ENCODE results near the gene SHOX.
"Not testable (repeated sequence)": the region's sequence is repeated elsewhere in the genome, so short reads cannot be mapped to it uniquely, and the experiment has no call there.

SHOX gene

GRCh38 chrX:630612-631496 lies at the start of gene SHOX:
Gene SHOX (plus strand): TSS chrX:630791. CDS start chrX:630898, 107 bp downstream.
- no peak for DNase-seq

DNA sequence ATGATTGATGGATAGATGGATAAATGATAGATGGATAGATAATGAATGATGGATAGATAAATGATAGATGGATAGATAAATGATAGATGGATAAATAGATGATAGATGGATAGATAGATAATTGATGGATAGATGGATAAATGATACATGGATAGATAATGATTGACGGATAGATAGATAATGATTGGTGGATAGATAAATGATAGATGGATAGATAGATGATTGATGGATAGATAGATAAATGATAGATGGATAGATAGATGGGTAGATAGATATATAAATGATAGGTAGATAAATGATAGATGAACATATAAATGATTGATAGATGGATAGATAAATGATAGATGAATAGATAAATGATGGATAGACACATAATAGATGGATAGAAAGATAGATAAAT lies 49.5 kb upstream of the SHOX start:
- no peak for DNase-seq

DNA sequence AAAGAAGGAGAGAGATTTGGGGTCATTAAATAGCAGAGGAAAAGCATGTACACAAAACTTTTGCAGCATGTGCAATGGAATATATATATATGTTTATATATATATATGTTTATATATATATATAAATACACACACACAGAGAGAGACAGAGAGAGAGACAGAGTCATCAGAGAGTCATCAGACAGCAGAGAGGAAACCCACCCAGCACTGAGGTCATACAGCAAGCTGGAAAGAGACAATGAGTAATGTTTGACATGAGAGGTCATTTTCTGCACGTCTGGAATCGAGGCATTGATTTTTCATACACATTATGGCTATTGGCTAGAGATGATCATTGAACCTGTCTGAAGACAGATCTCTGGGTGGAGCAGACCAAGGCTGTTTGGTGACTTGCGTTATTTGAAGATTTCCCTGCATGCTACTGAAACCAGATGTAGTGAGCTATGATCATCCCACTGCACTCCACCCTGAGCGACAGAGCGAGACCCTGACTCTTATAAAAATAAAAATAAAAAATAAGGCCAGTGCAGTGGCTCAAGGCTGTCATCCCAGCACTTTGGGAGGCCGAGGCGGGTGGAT lies 48.8 kb upstream of the SHOX start:
- no peak for DNase-seq

DNA sequence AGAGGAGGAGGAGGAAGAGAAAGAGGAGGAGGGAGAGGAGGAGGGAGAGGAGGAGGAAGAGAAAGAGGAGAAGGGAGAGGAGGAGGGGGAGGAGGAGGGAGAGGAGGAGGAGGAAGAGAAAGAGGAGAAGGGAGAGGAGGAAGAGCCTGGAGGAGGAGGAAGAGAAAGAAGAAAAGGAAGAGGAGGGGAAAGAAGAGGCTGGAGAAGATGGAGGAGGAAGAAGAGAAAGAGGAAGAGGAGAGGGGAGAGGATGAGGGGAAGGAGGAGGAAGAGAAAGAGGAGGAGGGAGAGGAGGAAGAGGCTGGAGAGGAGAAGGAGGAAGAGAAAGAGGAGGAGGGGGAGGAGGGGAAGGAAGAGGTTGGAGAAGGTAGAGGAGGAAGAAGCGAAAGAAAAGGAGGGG lies 46.0 kb upstream of the SHOX start:
- no peak for DNase-seq

DNA sequence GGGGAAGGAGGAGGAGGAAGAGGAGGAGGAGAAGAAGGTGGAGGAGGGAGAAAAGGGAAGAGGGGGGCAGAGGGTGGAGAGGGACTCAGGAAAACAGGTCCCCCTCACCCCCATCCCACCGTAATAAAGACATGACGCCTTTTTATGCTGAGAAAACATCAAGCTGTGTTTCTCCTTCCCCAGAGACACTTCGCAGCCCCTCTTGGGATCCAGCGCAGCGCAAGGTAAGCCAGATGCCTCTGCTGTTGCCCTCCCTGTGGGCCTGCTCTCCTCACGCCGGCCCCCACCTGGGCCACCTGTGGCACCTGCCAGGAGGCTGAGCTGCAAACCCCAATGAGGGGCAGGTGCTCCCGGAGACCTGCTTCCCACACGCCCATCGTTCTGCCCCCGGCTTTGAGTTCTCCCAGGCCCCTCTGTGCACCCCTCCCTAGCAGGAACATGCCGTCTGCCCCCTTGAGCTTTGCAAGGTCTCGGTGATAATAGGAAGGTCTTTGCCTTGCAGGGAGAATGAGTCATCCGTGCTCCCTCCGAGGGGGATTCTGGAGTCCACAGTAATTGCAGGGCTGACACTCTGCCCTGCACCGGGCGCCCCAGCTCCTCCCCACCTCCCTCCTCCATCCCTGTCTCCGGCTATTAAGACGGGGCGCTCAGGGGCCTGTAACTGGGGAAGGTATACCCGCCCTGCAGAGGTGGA lies 45.3 kb upstream of the SHOX start:
- no peak for DNase-seq

- no peak for DNase-seq
These were observed 44.2 kb upstream of the SHOX start for GRCh38 chrX:586351-586750.

GRCh38 chrX:589261-589660 lies 41.3 kb upstream of the SHOX start:
- DNase-seq: not testable (repeated sequence)

DNA sequence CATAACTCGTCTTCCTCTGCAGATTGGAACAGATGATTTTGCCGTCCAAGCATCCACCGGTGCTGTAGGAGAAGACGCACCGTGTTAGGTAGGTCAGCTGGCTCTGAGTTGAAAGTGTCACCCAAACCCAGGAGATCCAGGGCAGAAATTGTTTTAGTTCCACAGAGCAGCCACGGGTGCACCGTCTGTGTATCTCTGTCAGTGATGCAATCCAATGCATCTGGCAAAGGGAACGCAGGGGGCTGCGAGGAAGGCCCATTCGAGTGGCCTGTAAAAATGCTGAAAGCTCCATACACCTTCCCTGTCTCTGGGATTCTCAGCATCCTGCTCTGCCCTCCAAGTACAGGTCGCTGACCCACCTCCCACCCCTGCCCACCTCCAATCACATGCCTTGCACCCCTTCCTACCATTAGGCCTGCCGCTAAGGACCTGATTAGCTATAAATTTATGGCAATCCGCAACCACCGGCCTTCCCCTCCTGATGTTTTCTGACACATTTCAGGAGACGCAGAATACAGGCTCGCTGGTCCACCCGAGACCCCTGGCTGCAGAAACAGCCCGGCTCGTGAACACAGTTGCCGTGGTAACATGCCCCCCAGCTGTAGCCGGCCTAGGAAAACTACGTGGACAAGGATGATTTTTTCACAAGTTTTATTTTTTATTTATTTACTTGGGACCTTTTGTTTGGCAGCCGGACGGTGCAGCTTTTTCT lies 39.7 kb upstream of the SHOX start:
- no peak for DNase-seq

GRCh38 chrX:599837-600715 lies 30.5 kb upstream of the SHOX start:
- no peak for DNase-seq

- DNase-seq: not testable (repeated sequence)
These were observed 27.6 kb upstream of the SHOX start for GRCh38 chrX:603029-603428.

DNA sequence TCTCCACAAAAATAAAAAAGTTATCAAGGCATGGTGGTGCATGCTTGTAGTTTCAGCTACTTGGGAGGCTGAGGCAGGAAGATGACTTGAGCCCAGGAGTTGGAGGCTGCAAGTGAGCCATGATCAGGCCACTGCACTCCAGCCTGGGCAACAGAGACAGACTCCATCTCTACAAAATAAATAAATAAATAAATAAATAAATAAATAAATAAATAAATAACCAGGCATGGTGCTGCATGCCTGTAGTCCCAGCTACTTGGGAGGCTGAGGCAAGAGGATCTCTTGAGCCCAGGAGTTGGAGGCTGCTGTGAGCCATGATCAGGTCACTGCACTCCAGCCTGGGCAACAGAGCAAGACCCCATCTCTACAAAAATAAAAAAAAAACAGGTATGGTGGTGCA lies 26.0 kb upstream of the SHOX start:
- DNase-seq: not testable (repeated sequence)

- not testable (repeated sequence) for DNase-seq
These were observed 22.5 kb upstream of the SHOX start for GRCh38 chrX:608088-608487.

GRCh38 chrX:614136-614535 lies 16.5 kb upstream of the SHOX start:
- no peak for DNase-seq

- DNase-seq: no peak
These were observed 13.2 kb upstream of the SHOX start for GRCh38 chrX:617401-617800.

DNA sequence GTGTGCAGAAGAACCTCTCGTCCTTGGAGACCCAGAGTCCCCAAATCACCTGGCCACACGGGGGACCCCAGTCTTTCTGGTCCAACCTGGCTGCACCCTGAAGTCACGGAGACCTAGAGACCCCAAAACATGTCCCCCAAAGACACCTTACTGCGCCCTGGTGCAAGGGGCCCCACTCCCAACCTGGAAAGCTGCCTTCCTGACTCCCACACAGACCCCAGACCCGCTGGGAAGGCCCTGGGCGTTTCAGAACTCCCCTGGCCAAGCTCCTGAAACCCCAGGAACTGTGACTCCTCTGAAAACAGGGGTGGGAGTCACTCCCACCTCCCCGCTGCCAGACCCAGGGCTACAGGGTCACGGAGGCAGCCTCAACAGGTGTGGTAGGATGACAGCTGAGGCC lies 12.7 kb upstream of the SHOX start:
- no peak for DNase-seq

DNA sequence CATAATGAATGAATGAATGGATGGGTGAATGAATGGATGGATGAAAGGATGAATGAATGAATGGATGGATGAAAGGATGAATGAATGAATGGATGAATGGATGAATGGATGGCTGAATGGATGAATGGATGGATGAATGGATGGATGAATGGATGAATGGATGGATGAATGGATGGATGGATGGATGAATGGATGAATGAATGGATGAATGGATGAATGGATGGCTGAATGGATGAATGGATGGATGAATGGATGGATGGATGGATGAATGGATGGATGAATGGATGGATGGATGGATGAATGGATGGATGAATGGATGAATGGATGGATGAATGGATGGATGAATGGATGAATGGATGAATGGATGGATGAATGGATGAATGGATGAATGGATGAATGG lies 12.3 kb upstream of the SHOX start:
- not testable (repeated sequence) for DNase-seq

DNA sequence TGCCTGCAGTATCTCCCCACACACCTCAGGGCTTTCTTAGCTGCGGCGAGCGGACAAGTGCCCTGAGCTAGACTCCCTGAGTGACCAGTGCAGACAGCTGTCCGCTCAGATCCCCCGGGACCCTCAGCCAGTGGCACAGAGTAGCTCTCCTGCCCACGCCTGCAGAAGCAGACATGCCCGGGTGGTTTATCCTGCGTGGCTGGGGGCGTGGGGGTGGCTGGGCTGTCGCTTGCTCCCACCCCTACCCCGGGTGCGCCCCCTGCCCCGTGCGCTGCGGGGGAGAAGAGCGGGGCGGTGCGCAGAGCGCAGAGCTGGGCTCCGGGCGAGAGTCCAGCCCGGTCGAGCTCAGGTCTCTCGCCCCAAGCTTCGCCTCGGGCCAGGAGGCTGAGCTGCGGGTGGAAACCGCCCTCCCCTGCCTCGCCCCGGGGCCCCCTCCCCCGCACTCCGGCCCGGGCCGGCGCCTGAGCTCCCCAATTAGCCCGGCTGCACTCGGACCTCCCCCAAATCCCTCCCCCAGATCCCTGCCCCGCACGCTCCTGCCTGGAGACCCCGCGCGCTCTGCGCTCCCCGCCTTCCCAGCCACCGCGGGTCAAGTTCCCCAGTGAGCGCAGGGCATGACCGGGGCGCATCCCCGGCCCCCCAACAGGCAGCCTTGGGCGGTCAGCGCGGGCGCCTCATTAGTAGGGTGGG lies 11.7 kb upstream of the SHOX start:
- DNase-seq: no peak

DNA sequence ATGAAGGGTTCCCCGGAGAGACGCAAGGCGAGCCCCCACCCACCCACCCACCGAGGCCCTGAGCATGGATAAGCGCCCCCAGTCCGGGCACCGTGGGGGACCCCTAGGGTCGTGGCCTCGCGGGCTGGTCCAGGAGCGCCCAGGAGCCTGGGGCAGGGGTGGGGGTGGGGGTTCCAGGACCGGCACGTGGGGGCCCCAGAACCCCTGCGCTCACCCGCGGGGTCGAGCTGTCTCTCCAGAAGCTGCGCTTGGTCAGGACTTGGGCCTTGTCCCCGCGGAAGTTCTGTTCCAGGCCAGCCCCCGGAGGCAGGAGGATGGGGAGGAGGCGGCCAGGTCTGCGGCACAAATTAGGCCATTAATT lies 11.2 kb upstream of the SHOX start:
- DNase-seq: no peak

- DNase-seq: no peak
These were observed 10.6 kb upstream of the SHOX start for GRCh38 chrX:619812-620531.

- no peak for DNase-seq
These were observed 8.7 kb upstream of the SHOX start for GRCh38 chrX:621705-622503.
